CD14-positive monocyte (primary cell): Measurements from ENCODE around the gene KLHDC7B. TPM values are rescaled to one million over a fixed set of nuclear protein-coding genes. Genes with fewer than 3 reads are reported as not detected.

Experiments used
- DNase-seq, 3 donors: peaks; one replicate each; pipeline ENCODE4 v3.0.0-alpha.2; 2011 to 2022
- H2AFZ ChIP-seq: 2 replicates; pipeline ENCODE4 v1.6.0; 2012; ENCODE audit warnings: mild to moderate bottlenecking, low read depth, low read length, inconsistent platforms; ENCODE audit not compliant: insufficient read depth, poor library complexity, severe bottlenecking
- H3K27ac ChIP-seq, 2 donors: 1 replicate in 1 of 2; 2 replicates in 1 of 2; pipeline ENCODE4 v1.5.1; 2012 to 2013; ENCODE audit warnings: low read length in 2 of 2, control low read depth in 1 of 2, inconsistent platforms in 1 of 2, low read depth in 1 of 2, mild to moderate bottlenecking in 1 of 2
- H3K27me3 ChIP-seq, 2 donors: one replicate each; pipeline versions ENCODE4 v1.6.0 to v1.6.1; 2011 to 2013; ENCODE audit warnings: low read length in 2 of 2; ENCODE audit not compliant: control insufficient read depth in 2 of 2, insufficient read depth in 2 of 2
- H3K36me3 ChIP-seq, 2 donors: replicated peaks in 1 of 2; 1 replicate in 1 of 2; 2 replicates in 1 of 2; pipeline versions ENCODE4 v1.5.1 to v1.6.1; 2012 to 2013; ENCODE audit warnings: low read length in 2 of 2, control low read depth in 1 of 2, inconsistent platforms in 1 of 2, mild to moderate bottlenecking in 1 of 2; ENCODE audit not compliant: insufficient read depth in 2 of 2, control insufficient read depth in 1 of 2
- H3K4me1 ChIP-seq, 2 donors: 1 replicate in 1 of 2; 2 replicates in 1 of 2; pipeline versions ENCODE4 v1.5.1 to v1.6.1; 2012 to 2013; ENCODE audit warnings: low read length in 2 of 2, control low read depth in 1 of 2, inconsistent platforms in 1 of 2, mild to moderate bottlenecking in 1 of 2, moderate library complexity in 1 of 2; ENCODE audit not compliant: insufficient read depth in 2 of 2, control insufficient read depth in 1 of 2
- H3K4me2 ChIP-seq: replicated peaks from 2 replicates; pipeline ENCODE3; 2012; ENCODE audit warnings: low read length, moderate library complexity, mild to moderate bottlenecking; ENCODE audit not compliant: poor library complexity, severe bottlenecking; ENCODE audit errors: extremely low read depth
- H3K4me3 ChIP-seq, 3 experiments: fragments of 200-600 bp in 1 of 3; sonication (generic) in 1 of 3; replicated peaks in 1 of 3; 1 replicate in 2 of 3; 2 replicates in 1 of 3; pipeline ENCODE4 v1.5.1; 2011 to 2013; ENCODE audit warnings: low read length in 3 of 3, mild to moderate bottlenecking in 3 of 3, control low read depth in 2 of 3, low read depth in 2 of 3, inconsistent platforms in 1 of 3, moderate library complexity in 1 of 3
- H3K79me2 ChIP-seq: 2 replicates; pipeline ENCODE4 v1.6.0; 2012; ENCODE audit warnings: mild to moderate bottlenecking, control low read depth, inconsistent platforms, low read length, moderate library complexity; ENCODE audit not compliant: insufficient read depth
- H3K9ac ChIP-seq: 2 replicates; pipeline ENCODE4 v1.6.0; 2017; ENCODE audit warnings: low read length, mild to moderate bottlenecking; ENCODE audit not compliant: insufficient read depth, poor library complexity, severe bottlenecking
- H3K9me3 ChIP-seq, 2 donors: replicated peaks in 1 of 2; 1 replicate in 1 of 2; 2 replicates in 1 of 2; pipeline versions ENCODE4 v1.5.1 to v1.6.1; 2012 to 2013; ENCODE audit warnings: low read length in 2 of 2, control low read depth in 1 of 2; ENCODE audit not compliant: control insufficient read depth in 1 of 2, insufficient read depth in 1 of 2
- H4K20me1 ChIP-seq: 2 replicates; pipeline ENCODE4 v1.6.0; 2012; ENCODE audit warnings: mild to moderate bottlenecking, low read length, control low read depth, moderate library complexity; ENCODE audit not compliant: insufficient read depth
- H3K27ac Mint-ChIP-seq, 7 donors: one replicate each; pipeline ENCODE4 v1.8.0; 2020; ENCODE audit warnings: mild to moderate bottlenecking in 7 of 7, mixed read lengths in 7 of 7, moderate library complexity in 6 of 7, inconsistent platforms in 2 of 7
- H3K27me3 Mint-ChIP-seq, 3 donors: one replicate each; pipeline ENCODE4 v1.8.0; 2021 to 2022; ENCODE audit warnings: low read depth in 3 of 3, mild to moderate bottlenecking in 3 of 3, mixed read lengths in 3 of 3, moderate library complexity in 3 of 3, inconsistent platforms in 1 of 3
- H3K36me3 Mint-ChIP-seq, 2 donors: one replicate each; pipeline ENCODE4 v1.8.0; 2020; ENCODE audit warnings: mixed read lengths in 2 of 2, inconsistent platforms in 1 of 2, mild to moderate bottlenecking in 1 of 2
- H3K4me1 Mint-ChIP-seq: one replicate; pipeline ENCODE4 v1.8.0; 2020; ENCODE audit warnings: mild to moderate bottlenecking, mixed read lengths
- H3K4me3 Mint-ChIP-seq, 2 donors: one replicate each; pipeline ENCODE4 v1.8.0; 2020; ENCODE audit warnings: mild to moderate bottlenecking in 2 of 2, mixed read lengths in 2 of 2, moderate library complexity in 1 of 2
- H3K9me3 Mint-ChIP-seq, 7 donors: one replicate each; pipeline ENCODE4 v1.8.0; 2020 to 2022; ENCODE audit warnings: mixed read lengths in 7 of 7, mild to moderate bottlenecking in 6 of 7, moderate library complexity in 6 of 7, inconsistent platforms in 2 of 7
- WGBS: methylation state at CpG from one replicate; pipeline ENCODE4 v1.1.5; 2013; ENCODE audit warnings: missing lambda C conversion rate; ENCODE audit not compliant: insufficient coverage; 5-methylcytosine and 5-hydroxymethylcytosine counted together
- intact Hi-C, 2 donors: fragments of 100-400 bp; cut with micrococcal nuclease; formaldehyde crosslinking; loops; one replicate each; pipeline versions ENCODE4 v1.15.0 to v1.15.1; 2023
- polyA plus RNA-seq, 3 donors: library from polyadenylated mRNA; depleted of rRNA in 1 of 3; unstranded in 2 of 3; stranded (reverse) in 1 of 3; fragments of 300-500 nt in 2 of 3; fragments of >200 nt in 1 of 3; fragmentation: Illumina TruSeq in 2 of 3; gene quantifications; 1 replicate in 2 of 3; 2 replicates in 1 of 3; pipeline ENCODE4 v1.2.3, GENCODE V29; 2012 to 2021
- TF ChIP-seq, protein P1 (sequence below): fragments of 200-600 bp; IDR thresholded peaks from one replicate; pipeline ENCODE4 v1.8.0; 2022; ENCODE audit warnings: antibody characterized with exemption, mild to moderate bottlenecking

The KLHDC7B gene
- polyA plus RNA-seq, 3 donors = 0.88 to 4.3 (median 1.4) TPM

DNA sequence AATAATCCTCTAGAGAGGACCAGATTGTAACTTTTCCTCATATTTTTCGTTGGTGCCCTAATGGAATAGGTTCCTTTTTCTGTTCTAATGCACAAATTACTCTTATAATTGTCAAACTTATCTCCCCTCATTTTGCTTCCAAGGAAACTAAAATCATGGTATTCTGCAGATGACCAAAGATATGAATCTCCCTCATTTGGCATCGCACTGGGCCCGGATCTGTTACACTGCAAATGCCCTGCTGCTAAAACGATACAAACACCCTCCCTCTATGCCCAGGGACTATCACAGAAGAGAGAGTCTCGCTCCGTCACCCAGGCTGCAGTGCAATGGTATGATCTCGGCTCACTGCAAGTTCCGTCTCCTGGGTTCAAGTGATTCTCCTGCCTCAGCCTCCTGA is 7.6 kb downstream of the KLHDC7B start:
- TF ChIP-seq, protein P1, sequence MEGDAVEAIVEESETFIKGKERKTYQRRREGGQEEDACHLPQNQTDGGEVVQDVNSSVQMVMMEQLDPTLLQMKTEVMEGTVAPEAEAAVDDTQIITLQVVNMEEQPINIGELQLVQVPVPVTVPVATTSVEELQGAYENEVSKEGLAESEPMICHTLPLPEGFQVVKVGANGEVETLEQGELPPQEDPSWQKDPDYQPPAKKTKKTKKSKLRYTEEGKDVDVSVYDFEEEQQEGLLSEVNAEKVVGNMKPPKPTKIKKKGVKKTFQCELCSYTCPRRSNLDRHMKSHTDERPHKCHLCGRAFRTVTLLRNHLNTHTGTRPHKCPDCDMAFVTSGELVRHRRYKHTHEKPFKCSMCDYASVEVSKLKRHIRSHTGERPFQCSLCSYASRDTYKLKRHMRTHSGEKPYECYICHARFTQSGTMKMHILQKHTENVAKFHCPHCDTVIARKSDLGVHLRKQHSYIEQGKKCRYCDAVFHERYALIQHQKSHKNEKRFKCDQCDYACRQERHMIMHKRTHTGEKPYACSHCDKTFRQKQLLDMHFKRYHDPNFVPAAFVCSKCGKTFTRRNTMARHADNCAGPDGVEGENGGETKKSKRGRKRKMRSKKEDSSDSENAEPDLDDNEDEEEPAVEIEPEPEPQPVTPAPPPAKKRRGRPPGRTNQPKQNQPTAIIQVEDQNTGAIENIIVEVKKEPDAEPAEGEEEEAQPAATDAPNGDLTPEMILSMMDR = no peak
- Histone ChIP-seq H3K27ac (no peak overlapping the region), H3K4me3 (no peak overlapping the region), H3K27me3 (no peaks in the 10 kb centered on the region), H3K9ac (no peak overlapping the region), H3K9me3 (no peaks in the 10 kb centered on the region), H3K79me2 (peaks cover 7% of the 10 kb centered on the region), H3K36me3 (no peaks in the 10 kb centered on the region), H3K4me1 (peaks cover 13 to 21% of the 10 kb centered on the region in 2 donors), H2AFZ (no peak overlapping the region), H3K4me2 (no peak overlapping the region), H4K20me1 (no peaks in the 10 kb centered on the region)
- Mint-ChIP-seq H3K9me3 (peaks cover 0 to 3% (median 0%) of the 10 kb centered on the region in 7 donors), H3K36me3 (peaks cover 1 to 3% of the 10 kb centered on the region in 2 donors), H3K4me1 (peaks cover 10% of the 10 kb centered on the region), H3K27me3 (peaks cover 2 to 9% (median 7%) of the 10 kb centered on the region in 3 donors), H3K4me3 (no peak overlapping the region), H3K27ac (no peak overlapping the region)
- intact Hi-C loops = no loop called here
- DNase-seq = no peak
- WGBS = 95% methylated on average over 7 of the region's 8 CpGs

DNA sequence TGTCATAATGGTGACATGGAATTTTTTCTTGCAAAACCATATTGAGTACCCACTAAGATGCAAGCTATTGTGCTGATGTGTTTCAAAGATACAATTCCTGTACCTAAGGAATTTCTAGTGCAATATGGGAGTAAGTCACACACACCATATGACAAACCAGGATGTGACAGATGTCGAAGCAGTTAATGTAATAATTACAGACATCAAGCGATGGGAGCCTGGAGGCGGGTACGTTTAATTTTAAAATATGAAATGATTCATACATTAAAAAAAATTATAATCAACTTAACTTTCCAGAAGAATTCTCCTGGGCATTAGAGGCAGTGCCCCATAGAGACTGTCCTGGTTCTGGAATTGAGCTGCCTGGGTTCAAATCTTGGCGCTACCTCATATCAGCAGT is 11.0 kb downstream of the KLHDC7B start:
- no peak overlapping the region for H3K4me3 Mint-ChIP-seq
- Histone ChIP-seq H3K9me3 (no peaks in the 10 kb centered on the region), H3K4me2 (no peak overlapping the region), H3K36me3 (no peaks in the 10 kb centered on the region), H3K79me2 (no peaks in the 10 kb centered on the region), H3K27me3 (no peaks in the 10 kb centered on the region), H3K4me1 (no peaks in the 10 kb centered on the region), H3K9ac (no peak overlapping the region), H2AFZ (no peak overlapping the region), H4K20me1 (no peaks in the 10 kb centered on the region), H3K4me3 (no peak overlapping the region), H3K27ac (no peak overlapping the region)
- no CpG with 5 or more reads among the region's 5 CpGs for WGBS
- no peak for DNase-seq
- no peaks in the 10 kb centered on the region for H3K9me3 Mint-ChIP-seq
- peaks cover 2 to 8% (median 5%) of the 10 kb centered on the region in 3 donors for H3K27me3 Mint-ChIP-seq
- intact Hi-C loops = no loop called here
- TF ChIP-seq, protein P1 = no peak
- no peak overlapping the region for H3K27ac Mint-ChIP-seq
- H3K36me3 Mint-ChIP-seq = no peaks in the 10 kb centered on the region
- peaks cover 5% of the 10 kb centered on the region for H3K4me1 Mint-ChIP-seq
